ENCODE measurements around the gene PPP3CA. TPM values are rescaled to one million over a fixed set of nuclear protein-coding genes. Genes with fewer than 3 reads are reported as not detected.

PPP3CA gene
- total RNA-seq, 2 donors from 2014 or later: 13.7 to 20.8 TPM

- DNase-seq: no peak
- WGBS, 2 donors: 51 to 60% methylated on average over 6 of the region's 6 CpGs
- Histone ChIP-seq H3K27me3 (no peaks in the 10 kb centered on the region), H3K27ac (peak overlapping the region in 1 of 4 donors; percentile 4), H3K36me3 (replicated peaks in 1 of 2; ENCODE audit: insufficient read depth in 1 of 2, low read depth in 2 of 2) (no peaks in the 10 kb centered on the region), H3K9me3 (no peaks in the 10 kb centered on the region), H3K4me1 (peaks cover 44% of the 10 kb centered on the region), H3K4me3 (no peak overlapping the region)
- no peak for TF ChIP-seq POLR2A (IDR thresholded peaks at IDR 0.05)
- TF ChIP-seq, protein P1, sequence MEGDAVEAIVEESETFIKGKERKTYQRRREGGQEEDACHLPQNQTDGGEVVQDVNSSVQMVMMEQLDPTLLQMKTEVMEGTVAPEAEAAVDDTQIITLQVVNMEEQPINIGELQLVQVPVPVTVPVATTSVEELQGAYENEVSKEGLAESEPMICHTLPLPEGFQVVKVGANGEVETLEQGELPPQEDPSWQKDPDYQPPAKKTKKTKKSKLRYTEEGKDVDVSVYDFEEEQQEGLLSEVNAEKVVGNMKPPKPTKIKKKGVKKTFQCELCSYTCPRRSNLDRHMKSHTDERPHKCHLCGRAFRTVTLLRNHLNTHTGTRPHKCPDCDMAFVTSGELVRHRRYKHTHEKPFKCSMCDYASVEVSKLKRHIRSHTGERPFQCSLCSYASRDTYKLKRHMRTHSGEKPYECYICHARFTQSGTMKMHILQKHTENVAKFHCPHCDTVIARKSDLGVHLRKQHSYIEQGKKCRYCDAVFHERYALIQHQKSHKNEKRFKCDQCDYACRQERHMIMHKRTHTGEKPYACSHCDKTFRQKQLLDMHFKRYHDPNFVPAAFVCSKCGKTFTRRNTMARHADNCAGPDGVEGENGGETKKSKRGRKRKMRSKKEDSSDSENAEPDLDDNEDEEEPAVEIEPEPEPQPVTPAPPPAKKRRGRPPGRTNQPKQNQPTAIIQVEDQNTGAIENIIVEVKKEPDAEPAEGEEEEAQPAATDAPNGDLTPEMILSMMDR (IDR thresholded peaks at IDR 0.05): no peak
- intact Hi-C loops (cut with DNase I): no loop called here
- ATAC-seq: no peak
Observed at GRCh38 chr4:101288365-101289145, 58.8 kb downstream of the PPP3CA start.

DNA sequence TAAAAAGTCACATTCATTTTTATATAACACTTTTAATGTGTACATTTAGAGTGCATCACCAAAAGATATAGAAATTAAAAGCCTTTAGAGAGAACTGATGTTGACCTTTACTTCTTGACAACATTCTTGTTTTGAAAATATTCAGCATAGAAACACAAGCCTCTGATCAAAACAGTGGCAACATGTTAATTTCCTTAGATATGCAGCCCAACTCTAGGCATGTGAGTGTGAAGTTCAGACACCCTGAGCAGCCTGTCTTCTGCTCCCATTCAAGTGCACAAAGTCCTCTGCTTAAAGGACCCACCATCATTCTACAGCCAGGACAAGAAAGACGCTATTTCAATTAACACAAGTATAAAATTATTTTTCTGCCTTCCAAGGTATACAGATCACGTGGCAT is 60.0 kb downstream of the PPP3CA start:
- TF ChIP-seq, protein P1 (IDR thresholded peaks at IDR 0.05): no peak
- TF ChIP-seq POLR2A (IDR thresholded peaks at IDR 0.05): no peak
- intact Hi-C loops (cut with DNase I): no loop called here
- H3K27ac ChIP-seq: no peak overlapping the region
- no peak for ATAC-seq
- DNase-seq: no peak
- H3K4me3 ChIP-seq: no peak overlapping the region
- H3K27me3 ChIP-seq: no peaks in the 10 kb centered on the region
- no peaks in the 10 kb centered on the region for H3K36me3 ChIP-seq (replicated peaks in 1 of 2; ENCODE audit: insufficient read depth in 1 of 2, low read depth in 2 of 2)
- peaks cover 44% of the 10 kb centered on the region for H3K4me1 ChIP-seq
- no peaks in the 10 kb centered on the region for H3K9me3 ChIP-seq
- 34 to 56% methylated on average over 2 of the region's 2 CpGs for WGBS, 2 donors

DNA sequence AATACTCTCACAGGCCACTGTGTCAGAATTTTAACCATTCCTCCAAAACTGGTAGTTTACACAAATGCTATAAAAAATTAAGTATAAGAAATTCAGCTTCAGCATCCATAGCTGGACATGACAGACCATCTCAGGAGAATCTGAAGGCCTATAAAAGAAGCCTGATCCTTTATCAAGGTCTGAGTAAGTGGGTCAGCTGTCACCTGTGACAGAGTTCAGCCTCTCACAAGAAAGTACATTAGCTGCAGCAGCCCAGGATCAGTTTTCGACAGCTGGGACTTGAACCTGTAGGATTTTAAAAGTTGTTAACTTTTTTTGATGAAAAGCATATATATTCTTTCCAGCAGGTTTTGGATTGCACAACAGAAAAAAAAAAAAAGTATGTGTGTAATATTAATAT is 60.7 kb downstream of the PPP3CA start:
- WGBS, 2 donors: 29 to 52% methylated on average over 1 of the region's 1 CpG
- Histone ChIP-seq H3K27me3 (no peaks in the 10 kb centered on the region), H3K4me1 (peaks cover 44% of the 10 kb centered on the region), H3K27ac (no peak overlapping the region), H3K9me3 (no peaks in the 10 kb centered on the region), H3K36me3 (replicated peaks in 1 of 2; ENCODE audit: insufficient read depth in 1 of 2, low read depth in 2 of 2) (no peaks in the 10 kb centered on the region), H3K4me3 (no peak overlapping the region)
- intact Hi-C loops (cut with DNase I): no loop called here
- DNase-seq (no peak), ATAC-seq (no peak)
- TF ChIP-seq, protein P1 (IDR thresholded peaks at IDR 0.05): no peak
- no peak for TF ChIP-seq POLR2A (IDR thresholded peaks at IDR 0.05)

DNA sequence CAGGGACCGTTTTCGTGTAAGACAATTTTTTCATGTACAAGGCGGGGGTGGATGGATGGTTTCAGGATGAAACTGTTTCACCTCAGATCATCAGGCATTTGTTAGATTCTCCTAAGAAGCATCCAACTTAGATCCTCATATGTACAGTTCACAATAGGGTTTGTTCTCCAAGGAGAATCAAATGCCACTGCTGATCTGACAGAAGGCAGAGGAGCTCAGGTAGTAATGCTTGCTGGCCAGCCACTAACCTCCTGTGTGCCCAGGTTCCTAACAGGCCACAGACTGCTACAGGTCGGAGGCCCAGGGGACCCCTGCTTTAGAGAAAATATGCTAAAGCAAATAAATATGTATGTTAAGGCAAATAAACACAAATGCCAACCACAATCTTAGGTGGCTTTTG is 61.3 kb downstream of the PPP3CA start:
- H3K4me1 ChIP-seq: peaks cover 44% of the 10 kb centered on the region
- H3K4me3 ChIP-seq: no peak overlapping the region
- intact Hi-C loops (cut with DNase I): no loop called here
- H3K27me3 ChIP-seq: no peaks in the 10 kb centered on the region
- ATAC-seq (no peak), DNase-seq (no peak)
- WGBS, 2 donors: 84 to 88% methylated on average over 4 of the region's 4 CpGs
- no peak for TF ChIP-seq POLR2A (IDR thresholded peaks at IDR 0.05)
- TF ChIP-seq, protein P1 (IDR thresholded peaks at IDR 0.05): no peak
- H3K36me3 ChIP-seq (replicated peaks in 1 of 2; ENCODE audit: insufficient read depth in 1 of 2, low read depth in 2 of 2): no peaks in the 10 kb centered on the region
- no peaks in the 10 kb centered on the region for H3K9me3 ChIP-seq
- H3K27ac ChIP-seq: peak overlapping the region in 3 of 4 donors; percentile 22 to 53 (median 26)

DNA sequence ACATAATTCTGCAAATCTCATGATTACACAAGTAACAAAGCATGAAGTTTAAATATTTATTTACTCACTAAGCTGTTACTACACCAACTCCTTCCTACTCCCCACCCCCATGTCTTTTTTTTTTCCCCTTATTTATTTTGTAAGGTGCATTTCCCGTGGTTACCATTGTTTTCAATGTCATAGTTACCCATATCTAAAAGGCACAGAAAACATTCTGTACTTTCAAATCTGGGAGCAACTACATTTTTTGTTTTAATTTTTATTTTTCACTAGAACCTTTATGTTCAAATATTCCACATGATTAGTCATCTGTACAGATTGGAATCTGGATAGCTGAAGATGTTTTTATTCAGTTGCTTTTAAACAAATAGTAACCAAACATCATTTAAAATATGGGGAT is 62.8 kb downstream of the PPP3CA start:
- ATAC-seq (peak; percentile 94), DNase-seq (no peak)
- Histone ChIP-seq H3K4me1 (peaks cover 44% of the 10 kb centered on the region), H3K9me3 (no peaks in the 10 kb centered on the region), H3K27ac (peak overlapping the region in 2 of 4 donors; percentile 53 to 59), H3K36me3 (replicated peaks in 1 of 2; ENCODE audit: insufficient read depth in 1 of 2, low read depth in 2 of 2) (no peaks in the 10 kb centered on the region), H3K27me3 (no peaks in the 10 kb centered on the region), H3K4me3 (no peak overlapping the region)
- WGBS, 2 donors: 4 to 8% methylated on average over 1 of the region's 1 CpG
- TF ChIP-seq, protein P1 (IDR thresholded peaks at IDR 0.05): no peak
- TF ChIP-seq POLR2A (IDR thresholded peaks at IDR 0.05): no peak
- intact Hi-C loops (cut with DNase I): no loop called here
